GM19397 (cell line): ENCODE results near the gene COG2.

ENCODE experiments used
- ATAC-seq: cut with Tn5 transposase; IDR thresholded peaks from one replicate; pipeline ENCODE4 v1.9.1; 2021; ENCODE audit warnings: mild to moderate bottlenecking, moderate library complexity; ENCODE audit not compliant: unreplicated experiment

COG2 gene

GRCh38 chr1:230668227-230668626, 25.9 kb downstream of the COG2 start:
- ATAC-seq: no peak

GRCh38 chr1:230669543-230669942, 27.3 kb downstream of the COG2 start:
- no peak for ATAC-seq

- no peak for ATAC-seq
These were observed 32.3 kb downstream of the COG2 start for GRCh38 chr1:230674581-230674980.

- ATAC-seq: no peak
These were observed 34.9 kb downstream of the COG2 start for GRCh38 chr1:230677200-230677599.

- no peak for ATAC-seq
These were observed 36.9 kb downstream of the COG2 start for GRCh38 chr1:230679192-230679591.

- ATAC-seq: no peak
These were observed 37.5 kb downstream of the COG2 start for GRCh38 chr1:230679825-230680224.

GRCh38 chr1:230680300-230681025, 38.2 kb downstream of the COG2 start:
- ATAC-seq: no peak

GRCh38 chr1:230681599-230681998, 39.3 kb downstream of the COG2 start:
- no peak for ATAC-seq

GRCh38 chr1:230682274-230682673, 40.0 kb downstream of the COG2 start:
- no peak for ATAC-seq

GRCh38 chr1:230682882-230683610, 40.8 kb downstream of the COG2 start:
- no peak for ATAC-seq

GRCh38 chr1:230684146-230684545, 41.9 kb downstream of the COG2 start:
- ATAC-seq: no peak

- no peak for ATAC-seq
These were observed 42.7 kb downstream of the COG2 start for GRCh38 chr1:230684998-230685397.

GRCh38 chr1:230686747-230687146, 44.5 kb downstream of the COG2 start:
- no peak for ATAC-seq

GRCh38 chr1:230690101-230690500, 47.8 kb downstream of the COG2 start:
- no peak for ATAC-seq

GRCh38 chr1:230691615-230692014, 49.3 kb downstream of the COG2 start:
- ATAC-seq: no peak

- no peak for ATAC-seq
These were observed 50.9 kb downstream of the COG2 start for GRCh38 chr1:230693221-230693620.

GRCh38 chr1:230693777-230694176, 51.5 kb downstream of the COG2 start:
- ATAC-seq: no peak

- ATAC-seq: no peak
These were observed 52.2 kb downstream of the COG2 start for GRCh38 chr1:230694464-230694863.

- no peak for ATAC-seq
These were observed 52.7 kb downstream of the COG2 start for GRCh38 chr1:230694991-230695390.

GRCh38 chr1:230696218-230696617, 53.9 kb downstream of the COG2 start:
- no peak for ATAC-seq

GRCh38 chr1:230696722-230697437, 54.6 kb downstream of the COG2 start:
- ATAC-seq: no peak

- no peak for ATAC-seq
These were observed 55.8 kb downstream of the COG2 start for GRCh38 chr1:230698130-230698529.
